DOHH2 (cell line): Measurements from ENCODE around the gene ZNF532.

Source experiments
- H3F3A ChIP-seq: fragments of 200-600 bp; sonication (generic), shearing (Covaris generic); 2 replicates; pipeline ENCODE4 v1.6.0; 2016; ENCODE audit warnings: antibody characterized with exemption, mild to moderate bottlenecking; ENCODE audit not compliant: control insufficient read depth, insufficient read depth
- H3K27ac ChIP-seq: fragments of 200-600 bp; sonication (generic); 2 replicates; pipeline ENCODE4 v1.5.1; 2014; ENCODE audit warnings: low read depth, mild to moderate bottlenecking, low read length, moderate library complexity
- H3K27me3 ChIP-seq: fragments of 200-600 bp; sonication (generic); 2 replicates; pipeline ENCODE4 v1.6.1; 2014; ENCODE audit warnings: mild to moderate bottlenecking, low read length, mixed read lengths; ENCODE audit not compliant: control insufficient read depth
- H3K36me3 ChIP-seq: fragments of 200-600 bp; sonication (generic); 2 replicates; pipeline ENCODE4 v1.6.1; 2014; ENCODE audit warnings: mild to moderate bottlenecking, low read length, moderate library complexity, mixed read lengths; ENCODE audit not compliant: control insufficient read depth
- H3K4me1 ChIP-seq: fragments of 200-600 bp; sonication (generic); 2 replicates; pipeline ENCODE4 v1.6.1; 2014; ENCODE audit warnings: mild to moderate bottlenecking, low read length, mixed read lengths; ENCODE audit not compliant: control insufficient read depth
- H3K4me2 ChIP-seq: fragments of 200-600 bp; sonication (generic); 2 replicates; pipeline ENCODE4 v1.6.0; 2014; ENCODE audit warnings: mild to moderate bottlenecking, low read length, moderate library complexity
- H3K4me3 ChIP-seq: fragments of 200-600 bp; sonication (generic); 2 replicates; pipeline ENCODE4 v1.5.1; 2014; ENCODE audit warnings: mild to moderate bottlenecking, low read length, mixed read lengths
- H3K79me2 ChIP-seq: fragments of 200-600 bp; sonication (generic); 2 replicates; pipeline ENCODE4 v1.6.1; 2014; ENCODE audit warnings: mild to moderate bottlenecking, low read length, mixed read lengths; ENCODE audit not compliant: control insufficient read depth
- H3K9me2 ChIP-seq: fragments of 200-600 bp; sonication (generic); replicated peaks from 2 replicates; pipeline ENCODE4 v1.6.1; 2014; ENCODE audit warnings: mild to moderate bottlenecking, low read length, mixed read lengths; ENCODE audit not compliant: control insufficient read depth
- H3K9me3 ChIP-seq: fragments of 200-600 bp; sonication (generic); 2 replicates; pipeline ENCODE4 v1.6.1; 2014; ENCODE audit warnings: antibody characterized with exemption, low read length, mixed read lengths; ENCODE audit not compliant: control insufficient read depth, insufficient read depth
- H4K20me1 ChIP-seq: fragments of 200-600 bp; sonication (generic); 2 replicates; pipeline ENCODE4 v1.6.0; 2014; ENCODE audit warnings: low read depth, mild to moderate bottlenecking, antibody characterized with exemption, low read length, moderate library complexity; ENCODE audit not compliant: control insufficient read depth, insufficient read depth
- EZH2phosphoT487 ChIP-seq: fragments of 200-600 bp; sonication (generic); IDR thresholded peaks from 2 replicates; pipeline ENCODE4 v1.6.1; 2017; ENCODE audit warnings: borderline replicate concordance, mild to moderate bottlenecking, antibody characterized with exemption, low read length, moderate library complexity, mixed read lengths
- TF ChIP-seq, protein P1 (sequence below): fragments of 200-600 bp; sonication (generic); IDR thresholded peaks from one replicate; pipeline ENCODE4 v1.5.1; 2014; ENCODE audit warnings: antibody characterized with exemption, mild to moderate bottlenecking, low read depth, low read length; ENCODE audit not compliant: poor library complexity, severe bottlenecking

Gene ZNF532

DNA sequence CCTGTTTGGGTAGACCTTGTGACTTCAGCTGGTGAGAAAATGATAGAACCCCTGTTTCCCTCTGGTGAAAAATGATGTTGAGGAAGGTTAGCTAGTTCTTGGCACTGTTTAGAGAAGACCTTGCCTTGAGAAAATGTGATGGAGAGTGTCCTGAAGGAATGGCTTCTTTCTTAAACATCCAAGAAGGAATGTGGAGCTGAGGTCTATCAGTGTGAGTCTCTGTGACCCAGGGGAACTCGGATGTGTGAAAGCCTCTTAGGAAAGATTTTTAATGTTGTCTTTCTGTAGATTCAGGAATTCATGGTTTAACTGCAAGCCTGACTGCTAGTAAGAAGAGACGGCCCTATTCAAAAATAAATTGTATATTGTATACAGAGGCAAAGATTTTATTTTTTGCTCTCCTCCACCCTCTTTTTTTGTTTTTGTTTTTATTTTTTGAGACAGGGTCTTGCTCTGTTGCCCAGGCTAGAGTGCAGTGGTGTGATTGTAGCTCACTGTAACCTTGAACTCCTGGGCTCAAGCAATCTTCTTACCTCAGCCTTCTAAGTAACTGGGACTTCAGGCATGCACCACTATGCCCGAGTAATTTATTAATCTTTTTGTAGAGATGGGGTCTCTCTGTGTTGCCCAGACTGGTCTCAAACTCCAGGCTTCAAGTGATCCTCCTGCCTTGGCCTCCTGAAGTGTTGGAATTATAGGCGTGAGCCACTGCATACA lies 87.5 kb downstream of the ZNF532 start:
- H3K9me3 ChIP-seq: no peaks in the 10 kb centered on the region
- H3K79me2 ChIP-seq: peaks cover 28% of the 10 kb centered on the region
- peaks cover 7% of the 10 kb centered on the region for H3F3A ChIP-seq
- no peaks in the 10 kb centered on the region for H3K27me3 ChIP-seq
- no peaks in the 10 kb centered on the region for H4K20me1 ChIP-seq
- H3K4me1 ChIP-seq: peaks cover 56% of the 10 kb centered on the region
- H3K4me2 ChIP-seq: no peak overlapping the region
- H3K9me2 ChIP-seq: no peaks in the 10 kb centered on the region
- no peak overlapping the region for H3K4me3 ChIP-seq
- TF ChIP-seq, protein P1, sequence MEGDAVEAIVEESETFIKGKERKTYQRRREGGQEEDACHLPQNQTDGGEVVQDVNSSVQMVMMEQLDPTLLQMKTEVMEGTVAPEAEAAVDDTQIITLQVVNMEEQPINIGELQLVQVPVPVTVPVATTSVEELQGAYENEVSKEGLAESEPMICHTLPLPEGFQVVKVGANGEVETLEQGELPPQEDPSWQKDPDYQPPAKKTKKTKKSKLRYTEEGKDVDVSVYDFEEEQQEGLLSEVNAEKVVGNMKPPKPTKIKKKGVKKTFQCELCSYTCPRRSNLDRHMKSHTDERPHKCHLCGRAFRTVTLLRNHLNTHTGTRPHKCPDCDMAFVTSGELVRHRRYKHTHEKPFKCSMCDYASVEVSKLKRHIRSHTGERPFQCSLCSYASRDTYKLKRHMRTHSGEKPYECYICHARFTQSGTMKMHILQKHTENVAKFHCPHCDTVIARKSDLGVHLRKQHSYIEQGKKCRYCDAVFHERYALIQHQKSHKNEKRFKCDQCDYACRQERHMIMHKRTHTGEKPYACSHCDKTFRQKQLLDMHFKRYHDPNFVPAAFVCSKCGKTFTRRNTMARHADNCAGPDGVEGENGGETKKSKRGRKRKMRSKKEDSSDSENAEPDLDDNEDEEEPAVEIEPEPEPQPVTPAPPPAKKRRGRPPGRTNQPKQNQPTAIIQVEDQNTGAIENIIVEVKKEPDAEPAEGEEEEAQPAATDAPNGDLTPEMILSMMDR: no peak
- no peak for TF ChIP-seq EZH2phosphoT487
- H3K27ac ChIP-seq: no peak overlapping the region
- H3K36me3 ChIP-seq: peaks cover 85% of the 10 kb centered on the region

DNA sequence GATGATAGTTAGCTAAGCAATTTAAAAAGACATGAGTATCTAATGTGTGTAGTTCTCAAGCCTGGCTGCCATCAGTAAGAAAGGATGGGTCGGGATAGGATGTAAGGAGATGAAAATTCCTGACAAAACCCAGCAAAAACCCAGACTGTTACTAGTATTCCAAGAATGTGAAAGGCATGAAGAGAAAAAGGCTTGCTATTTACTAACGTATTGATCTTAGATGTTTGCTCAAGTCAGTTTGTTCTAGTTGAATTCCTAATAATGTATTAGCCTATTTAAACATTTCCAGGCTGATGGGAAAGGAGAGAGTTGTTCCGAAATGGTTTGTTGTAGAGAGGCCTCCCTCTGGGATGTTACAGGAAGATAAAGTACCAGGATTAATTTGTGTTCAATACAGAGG lies 88.2 kb downstream of the ZNF532 start:
- Histone ChIP-seq H3K27ac (no peak overlapping the region), H3K27me3 (no peaks in the 10 kb centered on the region), H3K4me2 (no peak overlapping the region), H4K20me1 (no peaks in the 10 kb centered on the region), H3K36me3 (peaks cover 82% of the 10 kb centered on the region), H3F3A (peaks cover under 1% of the 10 kb centered on the region; the same call in 1 of the 2 replicates), H3K79me2 (peaks cover 25% of the 10 kb centered on the region), H3K9me3 (no peaks in the 10 kb centered on the region), H3K9me2 (no peaks in the 10 kb centered on the region), H3K4me3 (no peak overlapping the region), H3K4me1 (peaks cover 49% of the 10 kb centered on the region)
- TF ChIP-seq, protein P1: no peak
- no peak for TF ChIP-seq EZH2phosphoT487

DNA sequence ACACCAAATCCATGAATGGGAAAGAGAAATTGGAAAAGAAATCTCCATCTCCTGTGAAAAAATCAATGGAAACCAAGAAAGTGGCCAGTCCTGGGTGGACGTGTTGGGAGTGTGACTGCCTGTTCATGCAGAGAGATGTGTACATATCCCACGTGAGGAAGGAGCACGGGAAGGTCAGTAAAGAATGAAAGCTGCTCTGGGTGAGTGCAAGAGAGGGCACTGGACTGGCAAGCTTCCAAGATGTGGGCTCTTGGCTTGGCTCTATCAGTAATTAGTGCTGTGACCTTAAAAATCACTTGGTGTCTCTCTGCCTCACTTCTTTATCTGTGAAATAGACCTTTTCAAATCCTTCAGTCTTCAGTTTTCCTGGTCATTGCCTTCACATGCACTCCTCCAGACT lies 89.0 kb downstream of the ZNF532 start:
- Histone ChIP-seq H3K27me3 (no peaks in the 10 kb centered on the region), H3K9me3 (no peaks in the 10 kb centered on the region), H3K27ac (no peak overlapping the region), H3K79me2 (peaks cover 18% of the 10 kb centered on the region), H3K4me3 (no peak overlapping the region), H3K4me2 (no peak overlapping the region), H3K9me2 (no peaks in the 10 kb centered on the region), H4K20me1 (no peaks in the 10 kb centered on the region), H3K4me1 (peaks cover 44% of the 10 kb centered on the region), H3F3A (peaks cover 7% of the 10 kb centered on the region), H3K36me3 (peaks cover 79% of the 10 kb centered on the region)
- TF ChIP-seq EZH2phosphoT487: no peak
- TF ChIP-seq, protein P1: no peak
